ENCODE data around the gene FBXO48.
"Not testable (repeated sequence)": the region's sequence is repeated elsewhere in the genome, so short reads cannot be mapped to it uniquely, and the experiment has no call there.

FBXO48 gene

GRCh38 chr2:68472796-68473414, 5.8 kb upstream of the FBXO48 start:
- FAIRE-seq, result no peak
- no peak for DNase-seq (ENCODE audit: low spot score)

GRCh38 chr2:68471385-68471784, 4.3 kb upstream of the FBXO48 start:
- DNase-seq (ENCODE audit: low spot score), result no peak
- no peak for FAIRE-seq

GRCh38 chr2:68469935-68470334, 2.8 kb upstream of the FBXO48 start:
- no peak for FAIRE-seq

GRCh38 chr2:68468801-68469200, 1.7 kb upstream of the FBXO48 start:
- FAIRE-seq (peak; percentile 59), DNase-seq (ENCODE audit: low spot score) (no peak)

More at GRCh38 chr2:68469935-68470334, 2.8 kb upstream of the FBXO48 start:
- no peak for DNase-seq (ENCODE audit: low spot score)

GRCh38 chr2:68466778-68467076, 367 bp downstream of the FBXO48 start:
- DNase-seq (ENCODE audit: low spot score) (no peak), FAIRE-seq (peak; percentile 35)

GRCh38 chr2:68466361-68466777, 725 bp downstream of the FBXO48 start:
- no peak for FAIRE-seq
- peak; percentile 37 for DNase-seq (ENCODE audit: low spot score)

GRCh38 chr2:68465081-68465916, 1.8 kb downstream of the FBXO48 start:
- no peak for FAIRE-seq
- no peak for DNase-seq (ENCODE audit: low spot score)

- no peak for FAIRE-seq
These were observed 2.4 kb downstream of the FBXO48 start for GRCh38 chr2:68464651-68465050.

GRCh38 chr2:68463287-68463877, 3.7 kb downstream of the FBXO48 start:
- FAIRE-seq (no peak), DNase-seq (ENCODE audit: low spot score) (peak; percentile 39)

More at GRCh38 chr2:68464651-68465050, 2.4 kb downstream of the FBXO48 start:
- DNase-seq (ENCODE audit: low spot score), result no peak

- FAIRE-seq, result no peak
- no peak for DNase-seq (ENCODE audit: low spot score)
These were observed 8.1 kb downstream of the FBXO48 start for GRCh38 chr2:68458981-68459380.

GRCh38 chr2:68456198-68456597, 10.9 kb downstream of the FBXO48 start:
- DNase-seq (ENCODE audit: low spot score) (no peak), FAIRE-seq (no peak)

GRCh38 chr2:68454719-68455118, 12.4 kb downstream of the FBXO48 start:
- FAIRE-seq (no peak), DNase-seq (ENCODE audit: low spot score) (no peak)

- DNase-seq (ENCODE audit: low spot score), result no peak
- no peak for FAIRE-seq
These were observed 13.2 kb downstream of the FBXO48 start for GRCh38 chr2:68453761-68454360.

- FAIRE-seq (no peak), DNase-seq (ENCODE audit: low spot score) (no peak)
These were observed 14.8 kb downstream of the FBXO48 start for GRCh38 chr2:68452158-68452900.

GRCh38 chr2:68448671-68449653, 18.1 kb downstream of the FBXO48 start:
- no peak for FAIRE-seq
- DNase-seq (ENCODE audit: low spot score), result no peak

- FAIRE-seq, result no peak
- DNase-seq (ENCODE audit: low spot score), result no peak
These were observed 20.0 kb downstream of the FBXO48 start for GRCh38 chr2:68447118-68447517.

GRCh38 chr2:68446425-68446824, 20.7 kb downstream of the FBXO48 start:
- not testable (repeated sequence) for FAIRE-seq

GRCh38 chr2:68441994-68442322, 25.1 kb downstream of the FBXO48 start:
- DNase-seq (ENCODE audit: low spot score) (no peak), FAIRE-seq (no peak)

More at GRCh38 chr2:68446425-68446824, 20.7 kb downstream of the FBXO48 start:
- not testable (repeated sequence) for DNase-seq (ENCODE audit: low spot score)

GRCh38 chr2:68441179-68441993, 25.7 kb downstream of the FBXO48 start:
- DNase-seq (ENCODE audit: low spot score) (peak; percentile 71), FAIRE-seq (no peak)

All from urothelium cell line (cell line).